ENCODE data around the gene DENND2D. TPM values are rescaled to one million over a fixed set of nuclear protein-coding genes. Genes with fewer than 3 reads are reported as not detected.

Gene DENND2D
- total RNA-seq, 1 donor from 2014 or later = 2.6 TPM

- H3K9me3 Mint-ChIP-seq (ENCODE audit: low read depth) = no peaks in the 10 kb centered on the region
- TF ChIP-seq, protein P1, sequence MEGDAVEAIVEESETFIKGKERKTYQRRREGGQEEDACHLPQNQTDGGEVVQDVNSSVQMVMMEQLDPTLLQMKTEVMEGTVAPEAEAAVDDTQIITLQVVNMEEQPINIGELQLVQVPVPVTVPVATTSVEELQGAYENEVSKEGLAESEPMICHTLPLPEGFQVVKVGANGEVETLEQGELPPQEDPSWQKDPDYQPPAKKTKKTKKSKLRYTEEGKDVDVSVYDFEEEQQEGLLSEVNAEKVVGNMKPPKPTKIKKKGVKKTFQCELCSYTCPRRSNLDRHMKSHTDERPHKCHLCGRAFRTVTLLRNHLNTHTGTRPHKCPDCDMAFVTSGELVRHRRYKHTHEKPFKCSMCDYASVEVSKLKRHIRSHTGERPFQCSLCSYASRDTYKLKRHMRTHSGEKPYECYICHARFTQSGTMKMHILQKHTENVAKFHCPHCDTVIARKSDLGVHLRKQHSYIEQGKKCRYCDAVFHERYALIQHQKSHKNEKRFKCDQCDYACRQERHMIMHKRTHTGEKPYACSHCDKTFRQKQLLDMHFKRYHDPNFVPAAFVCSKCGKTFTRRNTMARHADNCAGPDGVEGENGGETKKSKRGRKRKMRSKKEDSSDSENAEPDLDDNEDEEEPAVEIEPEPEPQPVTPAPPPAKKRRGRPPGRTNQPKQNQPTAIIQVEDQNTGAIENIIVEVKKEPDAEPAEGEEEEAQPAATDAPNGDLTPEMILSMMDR (IDR thresholded peaks at IDR 0.05; ENCODE audit: unreplicated experiment) = no peak
- H3K27ac Mint-ChIP-seq = peak overlapping the region; percentile 96
Measured at GRCh38 chr1:111141245-111142220, 58.9 kb downstream of the DENND2D start.

GRCh38 chr1:111140680-111140967 is 59.8 kb downstream of the DENND2D start:
- TF ChIP-seq, protein P1 (IDR thresholded peaks at IDR 0.05; ENCODE audit: unreplicated experiment) = no peak
- DNase-seq (ENCODE audit: low spot score, unreplicated experiment) = no peak
- Mint-ChIP-seq H3K36me3 (ENCODE audit: insufficient read depth) (peaks cover 2% of the 10 kb centered on the region), H3K4me1 (ENCODE audit: low read depth) (peaks cover 24% of the 10 kb centered on the region), H3K27ac (peak overlapping the region; percentile 96), H3K27me3 (no peaks in the 10 kb centered on the region), H3K4me3 (ENCODE audit: low read depth) (peak overlapping the region; percentile 98), H3K9me3 (ENCODE audit: low read depth) (no peaks in the 10 kb centered on the region)

More at GRCh38 chr1:111141245-111142220, 58.9 kb downstream of the DENND2D start:
- no peak for DNase-seq (ENCODE audit: low spot score, unreplicated experiment)
- peaks cover 24% of the 10 kb centered on the region for H3K4me1 Mint-ChIP-seq (ENCODE audit: low read depth)
- H3K27me3 Mint-ChIP-seq = no peaks in the 10 kb centered on the region
- peak overlapping the region; percentile 98 for H3K4me3 Mint-ChIP-seq (ENCODE audit: low read depth)
- no peaks in the 10 kb centered on the region for H3K36me3 Mint-ChIP-seq (ENCODE audit: insufficient read depth)

DNA sequence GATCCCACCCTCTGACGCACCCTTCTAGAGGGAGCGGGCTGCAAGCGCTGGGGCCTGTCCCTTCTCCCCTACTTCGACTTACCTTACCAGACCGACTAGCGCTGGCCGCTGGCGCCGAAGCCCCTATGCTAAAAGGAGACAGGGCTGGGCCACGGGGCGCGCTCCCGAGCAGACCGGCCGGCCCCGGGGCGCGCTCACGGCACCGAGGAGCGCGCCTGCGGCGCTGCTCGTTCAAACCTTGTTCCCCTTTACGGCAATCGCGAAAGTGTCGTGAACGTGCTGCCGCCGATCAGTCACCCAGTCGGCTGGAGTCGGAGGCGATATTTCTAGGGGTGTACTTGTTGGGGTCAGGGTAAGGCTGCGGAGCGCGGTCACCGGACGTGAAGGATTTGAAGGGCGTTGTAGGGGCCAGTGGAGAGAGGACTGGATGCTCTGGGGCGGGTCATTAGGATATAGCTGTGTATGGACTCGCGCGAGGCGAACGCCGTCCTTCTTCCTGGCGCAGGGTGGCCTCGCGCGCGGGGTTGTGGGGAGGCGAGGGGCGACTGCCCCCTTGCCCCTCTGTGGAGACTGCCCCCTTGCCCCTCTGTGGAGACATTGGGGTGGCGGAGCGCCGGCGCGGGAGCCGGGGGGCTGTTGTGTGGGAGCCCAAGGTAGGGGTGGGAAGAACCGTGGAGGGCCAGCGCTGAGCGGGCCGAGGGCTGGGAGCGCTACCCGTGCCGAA is 60.3 kb downstream of the DENND2D start, which contains the start of the genes CEPT1 and DRAM2:
Gene CEPT1, plus strand, starts transcription at position 268 of the 724 bp plus-strand sequence. CDS start 7,492 bp downstream, outside the sequence.
Gene DRAM2, minus strand, starts transcription at position 138 of the 724 bp plus-strand sequence. CDS start 8,539 bp downstream, outside the sequence.
- Mint-ChIP-seq H3K4me3 (ENCODE audit: low read depth) (peak within 1 kb of the TSS; percentile 98), H3K4me1 (ENCODE audit: low read depth) (peaks cover 24% of the 10 kb centered on the region), H3K27ac (peak within 1 kb of the TSS; percentile 99), H3K36me3 (ENCODE audit: insufficient read depth) (peaks cover 3% of the 10 kb centered on the region), H3K27me3 (no peaks in the 10 kb centered on the region), H3K9me3 (ENCODE audit: low read depth) (no peaks in the 10 kb centered on the region)
- TF ChIP-seq, protein P1 (IDR thresholded peaks at IDR 0.05; ENCODE audit: unreplicated experiment) = no peak
- DNase-seq (ENCODE audit: low spot score, unreplicated experiment) = peak; percentile 89

- Mint-ChIP-seq H3K4me1 (ENCODE audit: low read depth) (peaks cover 24% of the 10 kb centered on the region), H3K36me3 (ENCODE audit: insufficient read depth) (peaks cover 3% of the 10 kb centered on the region), H3K27me3 (no peaks in the 10 kb centered on the region), H3K27ac (peak overlapping the region; percentile 99), H3K9me3 (ENCODE audit: low read depth) (no peaks in the 10 kb centered on the region), H3K4me3 (ENCODE audit: low read depth) (peak overlapping the region; percentile 98)
- DNase-seq (ENCODE audit: low spot score, unreplicated experiment) = peak; percentile 9
- TF ChIP-seq, protein P1 (IDR thresholded peaks at IDR 0.05; ENCODE audit: unreplicated experiment) = no peak
Measured at GRCh38 chr1:111139324-111139955, 61.0 kb downstream of the DENND2D start.

Other genes with a start within 250 kb of the DENND2D start
- 10.4 and 10.8 TPM in 2 replicates for gene LRIF1, start 236.7 kb downstream of the DENND2D start, total RNA-seq
- 34.4 and 35.4 TPM in 2 replicates for gene DRAM2, start 60.6 kb downstream of the DENND2D start, total RNA-seq
- gene CEPT1, start 60.4 kb downstream of the DENND2D start, total RNA-seq = 35.6 and 41.1 TPM in 2 replicates
- not detected in 2 replicates for gene CHI3L2, start 27.1 kb upstream of the DENND2D start, total RNA-seq
- gene CHIA, start 90.2 kb upstream of the DENND2D start, total RNA-seq = not detected in 2 replicates
- gene OVGP1, start 227.1 kb upstream of the DENND2D start, total RNA-seq = 3.1 and 3.9 TPM in 2 replicates
- gene WDR77, start 248.6 kb upstream of the DENND2D start, total RNA-seq = 91.2 and 93.6 TPM in 2 replicates
- 212 and 214 TPM in 2 replicates for gene ATP5PB, start 248.8 kb upstream of the DENND2D start, total RNA-seq

Data from progenitor cell of endocrine pancreas (in vitro differentiated cells).